ENCODE measurements around the gene PDZRN4. TPM values are rescaled to one million over a fixed set of nuclear protein-coding genes. Genes with fewer than 3 reads are reported as not detected.
"Not testable (repeated sequence)": the region's sequence is repeated elsewhere in the genome, so short reads cannot be mapped to it uniquely, and the experiment has no call there.

PDZRN4 gene
- total RNA-seq, 4 donors from 2014 or later, result 0.42 to 4.4 (median 2.4) TPM

DNA sequence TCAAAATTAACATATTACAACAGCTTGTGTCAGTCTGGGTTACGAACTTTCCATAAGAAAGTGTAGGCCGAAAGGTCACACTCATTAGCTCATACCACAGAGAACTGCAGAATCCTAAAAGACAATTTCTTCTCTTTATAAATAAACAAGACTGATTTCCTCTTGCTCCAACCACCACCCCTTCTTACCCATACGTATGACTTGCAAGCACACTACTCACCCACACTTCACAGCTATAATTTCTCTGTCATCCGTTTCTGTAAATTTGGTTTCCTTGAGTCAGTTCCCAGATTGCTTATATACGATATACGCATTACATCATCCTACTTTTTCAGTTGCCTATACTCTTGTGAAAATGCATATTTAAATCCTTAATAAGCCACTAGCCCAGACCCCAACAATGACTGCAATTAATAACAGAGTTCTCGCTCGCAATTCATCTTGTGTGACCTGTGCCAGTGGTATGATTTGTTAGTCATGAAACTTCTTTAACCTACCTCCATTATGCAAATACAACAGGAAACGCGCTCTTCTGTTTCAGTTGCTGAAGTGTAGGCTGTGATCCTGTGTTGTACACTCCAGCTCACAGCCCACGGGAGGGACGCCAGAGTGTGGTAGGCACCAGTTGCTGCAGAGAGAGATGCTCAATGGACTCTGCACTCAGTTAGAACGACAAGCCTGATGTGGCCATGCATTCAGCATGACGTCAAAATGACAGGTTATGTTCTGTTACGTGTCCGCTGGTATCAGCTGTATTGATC lies 417.6 kb downstream of the PDZRN4 start:
- Histone ChIP-seq H3K36me3 (no peaks in the 10 kb centered on the region), H3K4me3 (no peak overlapping the region), H3K9me3 (no peaks in the 10 kb centered on the region), H3K27ac (no peak overlapping the region), H3K4me1 (no peaks in the 10 kb centered on the region), H3K27me3 (no peaks in the 10 kb centered on the region)
- DNase-seq (ENCODE audit: low spot score in 2 of 2), result no peak
- TF ChIP-seq POLR2AphosphoS5 (IDR thresholded peaks at IDR 0.05) (no peak), EP300 (IDR thresholded peaks at IDR 0.05) (no peak), POLR2A (IDR thresholded peaks at IDR 0.05) (no peak)
- TF ChIP-seq, protein P1, sequence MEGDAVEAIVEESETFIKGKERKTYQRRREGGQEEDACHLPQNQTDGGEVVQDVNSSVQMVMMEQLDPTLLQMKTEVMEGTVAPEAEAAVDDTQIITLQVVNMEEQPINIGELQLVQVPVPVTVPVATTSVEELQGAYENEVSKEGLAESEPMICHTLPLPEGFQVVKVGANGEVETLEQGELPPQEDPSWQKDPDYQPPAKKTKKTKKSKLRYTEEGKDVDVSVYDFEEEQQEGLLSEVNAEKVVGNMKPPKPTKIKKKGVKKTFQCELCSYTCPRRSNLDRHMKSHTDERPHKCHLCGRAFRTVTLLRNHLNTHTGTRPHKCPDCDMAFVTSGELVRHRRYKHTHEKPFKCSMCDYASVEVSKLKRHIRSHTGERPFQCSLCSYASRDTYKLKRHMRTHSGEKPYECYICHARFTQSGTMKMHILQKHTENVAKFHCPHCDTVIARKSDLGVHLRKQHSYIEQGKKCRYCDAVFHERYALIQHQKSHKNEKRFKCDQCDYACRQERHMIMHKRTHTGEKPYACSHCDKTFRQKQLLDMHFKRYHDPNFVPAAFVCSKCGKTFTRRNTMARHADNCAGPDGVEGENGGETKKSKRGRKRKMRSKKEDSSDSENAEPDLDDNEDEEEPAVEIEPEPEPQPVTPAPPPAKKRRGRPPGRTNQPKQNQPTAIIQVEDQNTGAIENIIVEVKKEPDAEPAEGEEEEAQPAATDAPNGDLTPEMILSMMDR (IDR thresholded peaks at IDR 0.05), result no peak
- 83% methylated on average over 14 of the region's 16 CpGs for WGBS

DNA sequence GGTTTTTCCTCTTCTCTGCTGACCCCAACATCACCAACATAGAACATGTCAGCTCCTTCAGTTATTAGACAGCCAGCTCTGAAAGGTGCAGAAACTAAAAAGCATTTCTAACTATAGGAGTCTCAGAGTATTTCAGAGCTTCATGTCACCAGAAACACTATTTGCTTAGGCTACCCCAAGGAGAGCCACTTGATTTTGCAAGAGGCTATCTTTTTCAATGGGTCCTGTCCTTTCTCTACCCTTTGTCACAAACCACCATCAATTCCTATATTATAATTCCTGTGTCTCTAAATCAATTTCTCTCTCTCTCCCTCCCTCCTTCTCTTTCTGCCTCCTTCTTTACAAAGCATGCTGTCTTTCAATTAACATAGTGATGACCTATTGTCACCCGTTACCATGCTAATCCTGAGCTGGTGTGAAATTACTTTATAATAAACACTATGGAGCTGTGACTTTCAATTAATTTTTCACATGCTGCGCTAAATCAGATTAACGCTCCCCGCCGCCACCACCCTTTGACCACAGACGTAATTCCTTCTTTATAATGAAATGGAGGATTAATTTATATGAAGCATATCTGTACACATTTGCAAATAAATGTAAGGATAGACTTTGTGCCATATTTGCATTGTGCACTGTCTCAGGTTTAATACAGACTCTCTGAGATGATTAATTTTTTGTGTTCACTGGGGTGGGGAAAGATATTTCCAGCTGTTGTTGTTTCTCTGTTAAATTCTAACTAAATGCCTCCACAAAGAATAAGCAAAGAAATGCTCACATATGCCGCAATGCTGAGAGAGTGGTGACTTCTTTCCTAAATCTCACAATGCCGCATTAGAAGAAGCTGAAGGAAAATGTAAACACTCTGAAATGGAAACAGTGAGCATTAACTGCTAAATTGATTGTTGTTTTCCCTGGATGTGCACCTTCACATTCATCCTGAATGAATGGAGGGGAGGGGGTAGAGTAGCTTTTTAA lies 418.6 kb downstream of the PDZRN4 start:
- no peak for TF ChIP-seq EP300 (IDR thresholded peaks at IDR 0.05)
- TF ChIP-seq, protein P1 (IDR thresholded peaks at IDR 0.05), result no peak
- no peak for DNase-seq (ENCODE audit: low spot score in 2 of 2)
- no peaks in the 10 kb centered on the region for H3K9me3 ChIP-seq
- WGBS, result 77% methylated on average over 8 of the region's 8 CpGs
- H3K36me3 ChIP-seq, result no peaks in the 10 kb centered on the region
- H3K4me3 ChIP-seq, result no peak overlapping the region
- no peaks in the 10 kb centered on the region for H3K4me1 ChIP-seq
- H3K27ac ChIP-seq, result no peak overlapping the region
- H3K27me3 ChIP-seq, result no peaks in the 10 kb centered on the region

DNA sequence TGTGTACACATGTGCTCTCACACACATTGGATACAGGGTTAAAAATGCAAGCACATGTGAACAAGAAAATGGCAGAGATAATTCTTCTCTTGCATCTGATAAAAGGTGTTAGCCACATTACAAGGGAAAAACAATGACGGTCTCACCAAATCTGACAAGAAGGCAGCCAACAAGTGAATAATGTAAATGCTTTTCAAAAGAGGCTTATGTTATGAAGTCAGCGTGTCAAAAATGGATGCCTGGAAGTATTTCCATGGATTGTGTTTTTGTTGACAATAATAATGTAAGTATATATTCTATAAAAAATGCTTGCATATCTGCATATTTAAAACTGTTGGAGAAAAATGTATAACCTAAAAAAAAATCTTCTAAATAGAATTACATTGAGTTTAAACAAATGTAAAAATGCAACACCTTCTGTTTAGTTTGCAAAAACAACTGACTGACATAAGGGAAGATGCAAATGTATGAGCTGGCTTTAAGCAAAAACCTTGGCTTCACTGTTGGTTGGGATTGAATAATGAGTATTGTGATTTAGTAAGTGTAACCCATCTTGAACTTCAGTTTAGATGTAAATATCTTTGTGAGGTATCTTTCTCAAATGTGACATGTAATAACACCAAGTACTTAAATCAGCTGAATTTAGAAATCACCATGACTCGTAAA lies 424.9 kb downstream of the PDZRN4 start:
- no peaks in the 10 kb centered on the region for H3K27me3 ChIP-seq
- peaks cover 5% of the 10 kb centered on the region for H3K9me3 ChIP-seq
- no peak overlapping the region for H3K27ac ChIP-seq
- TF ChIP-seq, protein P1 (IDR thresholded peaks at IDR 0.05), result no peak
- TF ChIP-seq POLR2A (IDR thresholded peaks at IDR 0.05), result no peak
- TF ChIP-seq EP300 (IDR thresholded peaks at IDR 0.05), result no peak
- TF ChIP-seq POLR2AphosphoS5 (IDR thresholded peaks at IDR 0.05), result no peak
- H3K4me1 ChIP-seq, result no peaks in the 10 kb centered on the region
- WGBS, result 79% methylated on average over 3 of the region's 3 CpGs
- DNase-seq (ENCODE audit: low spot score in 2 of 2), result no peak
- H3K4me3 ChIP-seq, result no peak overlapping the region
- H3K36me3 ChIP-seq, result no peaks in the 10 kb centered on the region

DNA sequence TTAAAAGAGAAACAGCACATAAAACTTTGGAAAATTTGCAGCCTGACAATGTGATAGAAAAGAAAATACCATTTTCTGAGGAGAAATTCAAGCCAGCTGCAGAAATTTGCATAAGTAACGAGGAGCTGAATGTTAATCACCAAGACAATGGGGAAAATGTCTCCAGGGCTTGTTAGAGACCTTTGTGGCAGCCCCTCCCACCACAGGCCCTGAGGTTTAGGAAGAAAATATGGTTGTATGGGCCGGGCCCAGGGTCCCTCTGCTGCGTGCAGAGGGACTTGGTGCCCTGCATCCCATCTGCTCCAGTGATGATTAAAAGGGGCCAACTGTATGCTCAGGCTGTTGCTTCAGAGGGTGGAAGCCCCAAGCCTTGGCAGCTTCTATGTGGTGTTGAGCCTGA lies 427.1 kb downstream of the PDZRN4 start:
- H3K4me3 ChIP-seq; H3K4me1 ChIP-seq; H3K36me3 ChIP-seq; H3K27ac ChIP-seq; H3K9me3 ChIP-seq; H3K27me3 ChIP-seq; DNase-seq (ENCODE audit: low spot score in 2 of 2): not testable (repeated sequence)
- WGBS, result 52% methylated on average over 3 of the region's 3 CpGs

DNA sequence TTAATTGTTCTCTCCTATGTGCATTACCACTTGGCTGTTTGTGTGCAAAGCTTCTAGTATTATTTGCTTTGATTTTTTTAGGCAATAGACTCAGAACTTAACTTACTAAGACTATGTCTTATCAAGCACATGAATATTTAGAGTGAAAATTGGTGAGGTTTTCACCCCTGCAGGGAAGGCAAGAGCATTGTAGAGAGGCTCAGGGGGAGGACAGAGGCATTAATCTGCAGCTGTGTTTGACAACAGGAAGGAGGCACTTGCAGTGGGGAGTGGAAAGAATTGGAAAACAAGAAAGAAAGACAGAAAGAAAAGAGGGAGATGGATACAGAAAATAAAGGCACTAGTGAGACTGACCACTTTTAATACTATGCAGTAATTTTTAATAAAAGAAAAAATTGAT lies 431.6 kb downstream of the PDZRN4 start:
- TF ChIP-seq EP300 (IDR thresholded peaks at IDR 0.05), result no peak
- no peak for TF ChIP-seq POLR2A (IDR thresholded peaks at IDR 0.05)
- TF ChIP-seq, protein P1 (IDR thresholded peaks at IDR 0.05), result no peak
- TF ChIP-seq POLR2AphosphoS5 (IDR thresholded peaks at IDR 0.05), result no peak
- Histone ChIP-seq H3K4me1 (no peaks in the 10 kb centered on the region), H3K9me3 (peaks cover 5% of the 10 kb centered on the region), H3K36me3 (no peaks in the 10 kb centered on the region), H3K4me3 (no peak overlapping the region), H3K27me3 (no peaks in the 10 kb centered on the region), H3K27ac (no peak overlapping the region)
- DNase-seq (ENCODE audit: low spot score in 2 of 2), result no peak

Measured in suprapubic skin (tissue), 4 donors.